Panc1 (cell line): Measurements from ENCODE around the gene ACTL10. TPM values are rescaled to one million over a fixed set of nuclear protein-coding genes. Genes with fewer than 3 reads are reported as not detected.

Source experiments
- ATAC-seq: fragments of 200-7000 bp; cut with Tn5 transposase; 2 replicates; pipeline ENCODE4 v1.9.1; 2020; ENCODE audit warnings: mild to moderate bottlenecking, moderate library complexity
- BruUV-seq: library from RNA; stranded (reverse); fragments of 400-500 nt; replicated peaks from 2 replicates; lab custom pipeline; 2021; lab: Mats Ljungman, UMichigan
- CTCF ChIA-PET: fragments of 300-600 bp; sonication (Branson Sonifier 250); formaldehyde crosslinking; loops from one replicate; lab custom pipeline; 2022; ENCODE audit warnings: antibody characterized with exemption; lab: Charles Lee
- POLR2A ChIA-PET: fragments of 300-600 bp; sonication (Branson Sonifier 250); formaldehyde crosslinking; loops from one replicate; lab custom pipeline; 2022; ENCODE audit warnings: antibody characterized with exemption; lab: Charles Lee
- DNase-seq: peaks from one replicate; pipeline ENCODE4 v3.0.0-alpha.2; 2010; ENCODE audit warnings: low read depth, low spot score
- H3K27ac ChIP-seq: 2 replicates; pipeline ENCODE4 v1.5.1; 2011; ENCODE audit warnings: mild to moderate bottlenecking, low read length, inconsistent platforms
- H3K27me3 ChIP-seq: fragments of 200-500 bp; sonication (Bioruptor generic); 2 replicates; pipeline ENCODE4 v1.6.0; 2014; ENCODE audit warnings: low read length, inconsistent platforms; ENCODE audit not compliant: control insufficient read depth, insufficient read depth
- H3K36me3 ChIP-seq: fragments of 200-500 bp; sonication (Bioruptor generic); 2 replicates; pipeline ENCODE4 v1.5.1; 2014; ENCODE audit warnings: inconsistent platforms, mild to moderate bottlenecking, low read length, moderate library complexity; ENCODE audit not compliant: control insufficient read depth, insufficient read depth
- H3K4me1 ChIP-seq: 2 replicates; pipeline ENCODE4 v1.5.1; 2011; ENCODE audit warnings: inconsistent platforms, mild to moderate bottlenecking, low read length, moderate library complexity; ENCODE audit not compliant: control insufficient read depth, insufficient read depth
- H3K4me3 ChIP-seq, 2 experiments: 2 replicates each; pipeline ENCODE4 v1.5.1; 2011 to 2012; ENCODE audit warnings: low read depth in 2 of 2, low read length in 2 of 2, mild to moderate bottlenecking in 2 of 2, inconsistent platforms in 1 of 2, moderate library complexity in 1 of 2
- H3K9me3 ChIP-seq: fragments of 200-500 bp; sonication (Bioruptor generic); 2 replicates; pipeline ENCODE4 v1.5.1; 2014; ENCODE audit warnings: low read depth, mild to moderate bottlenecking, inconsistent platforms, low read length, moderate library complexity; ENCODE audit not compliant: control insufficient read depth, insufficient read depth
- CTCF ChIP-seq: fragments of 450-650 bp; IDR thresholded peaks from 2 replicates; pipeline ENCODE4 v1.5.1; 2017; ENCODE audit warnings: mild to moderate bottlenecking
- POLR2AphosphoS5 ChIP-seq: IDR thresholded peaks from 2 replicates; pipeline ENCODE4 v1.6.1; 2012; ENCODE audit warnings: mild to moderate bottlenecking, low read depth, low read length, moderate library complexity
- SIN3A ChIP-seq: IDR thresholded peaks from 2 replicates; pipeline ENCODE4 v1.6.1; 2012; ENCODE audit warnings: low read depth, mild to moderate bottlenecking, low read length, moderate library complexity, borderline replicate concordance; ENCODE audit not compliant: insufficient read depth
- TCF7L2 ChIP-seq: IDR thresholded peaks from 2 replicates; pipeline ENCODE4 v1.6.1; 2011; ENCODE audit warnings: mild to moderate bottlenecking, low read depth, low read length, inconsistent platforms
- in situ Hi-C: cut with HindIII; loops from 2 replicates; pipeline ENCODE4 v1.10.0; 2016; ENCODE audit warnings: low sequenced_read_pairs, low pct_unique_long_range_greater_than_20kb
- intact Hi-C: fragments of 100-400 bp; cut with micrococcal nuclease; formaldehyde crosslinking; loops from one replicate; pipeline ENCODE4 v1.10.0; 2022; ENCODE audit not compliant: unreplicated experiment
- total RNA-seq: library from RNA; stranded (reverse); gene quantifications from one replicate; pipeline ENCODE4 v1.2.1, GENCODE V29; 2021; ENCODE audit not compliant: unreplicated experiment
- TF ChIP-seq, protein P1 (sequence below), 2 experiments: IDR thresholded peaks; 2 replicates each; pipeline ENCODE4 v1.6.1; 2011 to 2012; ENCODE audit warnings: low read depth in 2 of 2, control low read depth in 1 of 2, low read length in 1 of 2, mild to moderate bottlenecking in 1 of 2, moderate library complexity in 1 of 2; ENCODE audit not compliant: insufficient read depth in 1 of 2

The ACTL10 gene
- total RNA-seq, 1 experiment from 2014 or later, result not detected

DNA sequence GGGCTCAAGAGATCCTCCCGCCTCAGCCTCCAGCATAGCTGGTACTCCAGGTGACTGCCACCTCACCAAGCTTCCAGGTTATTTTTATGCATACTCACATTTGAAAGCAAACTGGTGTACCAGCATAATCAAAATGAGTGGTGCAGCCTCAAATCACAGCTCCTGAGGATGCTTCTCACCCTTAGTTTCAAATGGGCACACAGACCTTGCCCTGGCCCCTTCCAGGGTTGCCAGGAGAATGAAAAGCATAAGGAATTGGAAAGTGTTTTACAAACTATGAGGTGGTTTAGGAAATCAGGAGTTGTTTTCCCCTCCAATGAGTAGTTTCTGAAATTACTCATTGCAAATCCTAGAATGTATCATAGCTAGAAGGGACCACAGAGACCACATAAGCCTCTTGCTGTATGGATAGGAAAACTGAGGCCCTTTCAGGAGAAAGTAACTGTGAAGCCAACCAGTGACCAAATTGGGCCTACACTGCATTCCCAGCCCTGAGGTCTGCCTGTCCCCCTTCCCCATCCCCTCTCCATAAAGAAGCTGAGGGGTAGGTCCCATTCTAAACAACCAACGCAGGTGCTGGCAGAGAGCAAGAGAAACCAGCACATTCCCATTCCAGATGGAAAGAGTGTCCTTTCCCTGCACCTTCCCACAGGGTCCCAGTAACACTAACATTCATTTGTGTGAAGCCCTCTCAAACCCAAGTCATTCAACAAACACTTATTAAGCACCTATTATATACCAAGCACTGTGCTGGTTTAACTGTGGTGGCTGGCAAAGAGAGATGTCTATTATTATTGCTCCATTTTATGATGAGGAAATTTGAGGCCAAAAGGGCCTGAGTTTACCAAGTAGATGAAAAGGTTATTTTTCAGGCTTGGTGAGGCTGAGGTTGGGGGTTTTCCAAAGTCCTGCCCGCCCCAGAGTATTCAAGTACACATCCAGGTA, 21.5 kb downstream of the ACTL10 start:
- no TSS peak for BruUV-seq
- no peaks in the 10 kb centered on the region for H3K9me3 ChIP-seq
- H3K27me3 ChIP-seq, result no peaks in the 10 kb centered on the region
- in situ Hi-C loops, result no loop called here
- intact Hi-C loops, result no loop called here
- TF ChIP-seq CTCF (no peak), SIN3A (no peak), TCF7L2 (no peak), POLR2AphosphoS5 (no peak)
- TF ChIP-seq, protein P1, sequence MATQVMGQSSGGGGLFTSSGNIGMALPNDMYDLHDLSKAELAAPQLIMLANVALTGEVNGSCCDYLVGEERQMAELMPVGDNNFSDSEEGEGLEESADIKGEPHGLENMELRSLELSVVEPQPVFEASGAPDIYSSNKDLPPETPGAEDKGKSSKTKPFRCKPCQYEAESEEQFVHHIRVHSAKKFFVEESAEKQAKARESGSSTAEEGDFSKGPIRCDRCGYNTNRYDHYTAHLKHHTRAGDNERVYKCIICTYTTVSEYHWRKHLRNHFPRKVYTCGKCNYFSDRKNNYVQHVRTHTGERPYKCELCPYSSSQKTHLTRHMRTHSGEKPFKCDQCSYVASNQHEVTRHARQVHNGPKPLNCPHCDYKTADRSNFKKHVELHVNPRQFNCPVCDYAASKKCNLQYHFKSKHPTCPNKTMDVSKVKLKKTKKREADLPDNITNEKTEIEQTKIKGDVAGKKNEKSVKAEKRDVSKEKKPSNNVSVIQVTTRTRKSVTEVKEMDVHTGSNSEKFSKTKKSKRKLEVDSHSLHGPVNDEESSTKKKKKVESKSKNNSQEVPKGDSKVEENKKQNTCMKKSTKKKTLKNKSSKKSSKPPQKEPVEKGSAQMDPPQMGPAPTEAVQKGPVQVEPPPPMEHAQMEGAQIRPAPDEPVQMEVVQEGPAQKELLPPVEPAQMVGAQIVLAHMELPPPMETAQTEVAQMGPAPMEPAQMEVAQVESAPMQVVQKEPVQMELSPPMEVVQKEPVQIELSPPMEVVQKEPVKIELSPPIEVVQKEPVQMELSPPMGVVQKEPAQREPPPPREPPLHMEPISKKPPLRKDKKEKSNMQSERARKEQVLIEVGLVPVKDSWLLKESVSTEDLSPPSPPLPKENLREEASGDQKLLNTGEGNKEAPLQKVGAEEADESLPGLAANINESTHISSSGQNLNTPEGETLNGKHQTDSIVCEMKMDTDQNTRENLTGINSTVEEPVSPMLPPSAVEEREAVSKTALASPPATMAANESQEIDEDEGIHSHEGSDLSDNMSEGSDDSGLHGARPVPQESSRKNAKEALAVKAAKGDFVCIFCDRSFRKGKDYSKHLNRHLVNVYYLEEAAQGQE (IDR thresholded peaks at IDR 0.05; ENCODE audit: insufficient read depth in 1 of 2, low read depth in 2 of 2, low read length in 1 of 2), result no peak
- H3K4me1 ChIP-seq, result peaks cover 6% of the 10 kb centered on the region
- no peaks in the 10 kb centered on the region for H3K36me3 ChIP-seq
- ATAC-seq, result no peak
- H3K27ac ChIP-seq, result no peak overlapping the region
- no peak for DNase-seq
- H3K4me3 ChIP-seq, result no peak overlapping the region
- ChIA-PET POLR2A (interaction anchor here (0.7 kb wide), 1 partner anchor 200 kb away, joined by 9 read pairs; no protein-coding TSS in a partner anchor), CTCF (no interaction called here)

GRCh38 chr20:33688938-33689424, 22.2 kb downstream of the ACTL10 start:
- H3K9me3 ChIP-seq, result no peaks in the 10 kb centered on the region
- peaks cover 6% of the 10 kb centered on the region for H3K4me1 ChIP-seq
- TF ChIP-seq, protein P1 (IDR thresholded peaks at IDR 0.05; ENCODE audit: insufficient read depth in 1 of 2, low read depth in 2 of 2, low read length in 1 of 2), result no peak
- TF ChIP-seq TCF7L2, result no peak
- no peak for TF ChIP-seq POLR2AphosphoS5
- TF ChIP-seq CTCF, result no peak
- TF ChIP-seq SIN3A, result no peak
- no TSS peak for BruUV-seq
- no peak for ATAC-seq
- POLR2A ChIA-PET, result no interaction called here
- in situ Hi-C loops, result no loop called here
- no peaks in the 10 kb centered on the region for H3K27me3 ChIP-seq
- no peaks in the 10 kb centered on the region for H3K36me3 ChIP-seq
- no peak overlapping the region for H3K4me3 ChIP-seq
- no peak overlapping the region for H3K27ac ChIP-seq
- CTCF ChIA-PET, result no interaction called here
- intact Hi-C loops, result no loop called here
- no peak for DNase-seq
